Hepatocyte (in vitro differentiated cells): ENCODE results near the gene MAP3K5. TPM values are rescaled to one million over a fixed set of nuclear protein-coding genes. Genes with fewer than 3 reads are reported as not detected.

Source experiments
- DNase-seq: peaks from one replicate; pipeline ENCODE4 v3.0.0-alpha.2; 2016; ENCODE audit warnings: low spot score
- H2AFZ ChIP-seq: fragments of 200-600 bp; sonication (generic); 2 replicates; pipeline ENCODE4 v1.6.0; 2016; ENCODE audit warnings: antibody characterized with exemption, mild to moderate bottlenecking
- H3K27ac ChIP-seq: fragments of 200-600 bp; sonication (generic); 2 replicates; pipeline ENCODE4 v1.5.1; 2016; ENCODE audit warnings: mild to moderate bottlenecking
- H3K27me3 ChIP-seq: fragments of 200-600 bp; sonication (generic); 2 replicates; pipeline ENCODE4 v1.6.1; 2016
- H3K36me3 ChIP-seq: fragments of 200-600 bp; sonication (generic); replicated peaks from 2 replicates; pipeline ENCODE4 v1.5.1; 2016; ENCODE audit warnings: low read depth; ENCODE audit not compliant: insufficient read depth
- H3K4me1 ChIP-seq: fragments of 200-600 bp; sonication (generic); 2 replicates; pipeline ENCODE4 v1.5.1; 2016; ENCODE audit warnings: mild to moderate bottlenecking, moderate library complexity; ENCODE audit not compliant: insufficient read depth
- H3K4me2 ChIP-seq: fragments of 200-600 bp; sonication (generic); 2 replicates; pipeline ENCODE4 v1.6.0; 2016
- H3K4me3 ChIP-seq: fragments of 200-600 bp; sonication (generic); 2 replicates; pipeline ENCODE4 v1.5.1; 2016; ENCODE audit warnings: mild to moderate bottlenecking
- H3K79me2 ChIP-seq: fragments of 200-600 bp; sonication (generic); 2 replicates; pipeline ENCODE4 v1.6.0; 2017; ENCODE audit warnings: mild to moderate bottlenecking
- H3K9me2 ChIP-seq: fragments of 200-600 bp; sonication (generic); replicated peaks from 2 replicates; pipeline ENCODE4 v1.6.0; 2017; ENCODE audit warnings: mild to moderate bottlenecking; ENCODE audit not compliant: insufficient read depth
- H3K9me3 ChIP-seq: fragments of 200-600 bp; sonication (generic); 2 replicates; pipeline ENCODE4 v1.5.1; 2016; ENCODE audit warnings: low read depth, mild to moderate bottlenecking
- H4K20me1 ChIP-seq: fragments of 200-600 bp; sonication (generic); 2 replicates; pipeline ENCODE4 v1.6.0; 2016; ENCODE audit warnings: mild to moderate bottlenecking; ENCODE audit not compliant: insufficient read depth, poor library complexity, severe bottlenecking
- CTCF ChIP-seq: fragments of 200-600 bp; sonication (generic); IDR thresholded peaks from 2 replicates; pipeline ENCODE4 v1.5.1; 2016; ENCODE audit warnings: antibody characterized with exemption, mild to moderate bottlenecking; ENCODE audit not compliant: poor library complexity
- EZH2 ChIP-seq: fragments of 200-600 bp; sonication (generic); IDR thresholded peaks from 2 replicates; pipeline ENCODE4 v1.6.1; 2016; ENCODE audit warnings: antibody characterized with exemption, mild to moderate bottlenecking, borderline replicate concordance
- EZH2phosphoT487 ChIP-seq: fragments of 200-600 bp; sonication (generic); IDR thresholded peaks from one replicate; pipeline ENCODE4 v1.6.1; 2018; ENCODE audit warnings: antibody characterized with exemption, mild to moderate bottlenecking, low read depth, moderate library complexity; ENCODE audit not compliant: unreplicated experiment, severe bottlenecking
- WGBS: methylation state at CpG from one replicate; pipeline ENCODE4 v1.1.6; 2016; ENCODE audit warnings: low lambda C conversion rate; ENCODE audit errors: missing lambda C conversion rate; 5-methylcytosine and 5-hydroxymethylcytosine counted together
- polyA plus RNA-seq: library from polyadenylated mRNA; unstranded; fragments of >200 nt; fragmentation: Nextera tagmentation; extraction: Ambion mirVana; gene quantifications from 2 replicates; pipeline ENCODE4 v1.2.1, GENCODE V29; 2016
- total RNA-seq: library from RNA; depleted of rRNA; stranded (reverse); fragments of >200 nt; gene quantifications from 2 replicates; pipeline ENCODE4 v1.2.3, GENCODE V29; 2014

The MAP3K5 gene
- total and polyA plus RNA-seq, 2 experiments from 2014 or later, result 2.2 to 5.9 TPM

GRCh38 chr6:136548582-136549299 lies 243.5 kb downstream of the MAP3K5 start:
- peaks cover 11% of the 10 kb centered on the region for H3K27me3 ChIP-seq
- H3K27ac ChIP-seq, result peak overlapping the region; percentile 95
- H4K20me1 ChIP-seq, result peaks cover 6% of the 10 kb centered on the region
- H2AFZ ChIP-seq, result peak overlapping the region; percentile 77
- H3K36me3 ChIP-seq, result no peaks in the 10 kb centered on the region
- H3K9me2 ChIP-seq, result no peaks in the 10 kb centered on the region
- TF ChIP-seq EZH2, result peak; percentile 11
- no peak for TF ChIP-seq CTCF
- TF ChIP-seq EZH2phosphoT487, result no peak
- no peaks in the 10 kb centered on the region for H3K4me1 ChIP-seq
- peaks cover 54% of the 10 kb centered on the region for H3K79me2 ChIP-seq
- peak overlapping the region; percentile 95 for H3K4me2 ChIP-seq
- no peak for DNase-seq
- H3K9me3 ChIP-seq, result no peaks in the 10 kb centered on the region
- 37% methylated on average over 14 of the region's 14 CpGs for WGBS
- peak overlapping the region; percentile 68 for H3K4me3 ChIP-seq

- Histone ChIP-seq H2AFZ (no peak overlapping the region), H3K9me3 (no peaks in the 10 kb centered on the region), H3K36me3 (no peaks in the 10 kb centered on the region), H4K20me1 (peaks cover 6% of the 10 kb centered on the region), H3K9me2 (no peaks in the 10 kb centered on the region), H3K27me3 (peaks cover 11% of the 10 kb centered on the region), H3K27ac (no peak overlapping the region), H3K4me1 (no peaks in the 10 kb centered on the region), H3K4me3 (no peak overlapping the region), H3K4me2 (no peak overlapping the region), H3K79me2 (peaks cover 62% of the 10 kb centered on the region)
- 82% methylated on average over 1 of the region's 1 CpG for WGBS
- no peak for TF ChIP-seq CTCF
- TF ChIP-seq EZH2, result no peak
- no peak for TF ChIP-seq EZH2phosphoT487
- DNase-seq, result no peak
Measured at GRCh38 chr6:136547871-136548270, 244.4 kb downstream of the MAP3K5 start.

- no peaks in the 10 kb centered on the region for H3K36me3 ChIP-seq
- no peaks in the 10 kb centered on the region for H3K4me1 ChIP-seq
- TF ChIP-seq EZH2phosphoT487 (no peak), CTCF (peak; percentile 66)
- no peak overlapping the region for H3K4me2 ChIP-seq
- H3K79me2 ChIP-seq, result peaks cover 67% of the 10 kb centered on the region
- H3K27ac ChIP-seq, result no peak overlapping the region
- H4K20me1 ChIP-seq, result peaks cover 6% of the 10 kb centered on the region
- H2AFZ ChIP-seq, result no peak overlapping the region
- peaks cover 10% of the 10 kb centered on the region for H3K27me3 ChIP-seq
- no peaks in the 10 kb centered on the region for H3K9me3 ChIP-seq
- H3K9me2 ChIP-seq, result no peaks in the 10 kb centered on the region
- 36% methylated on average over 4 of the region's 4 CpGs for WGBS
- no peak overlapping the region for H3K4me3 ChIP-seq
- DNase-seq, result peak; percentile 56
Measured at GRCh38 chr6:136547336-136547735, 244.9 kb downstream of the MAP3K5 start.
